H1 (cell line): Measurements from ENCODE around the gene DNASE1L1. TPM values are rescaled to one million over a fixed set of nuclear protein-coding genes. Genes with fewer than 3 reads are reported as not detected.

Experiments used
- CTCF ChIA-PET: fragments of 300-600 bp; sonication (Branson Sonifier 250); formaldehyde crosslinking; loops from one replicate; lab custom pipeline; 2021; ENCODE audit not compliant: partially characterized antibody; lab: Charles Lee
- POLR2A ChIA-PET: fragments of 300-600 bp; sonication (Branson Sonifier 250); formaldehyde crosslinking; loops from one replicate; lab custom pipeline; 2021; ENCODE audit warnings: inconsistent platforms; ENCODE audit not compliant: partially characterized antibody; lab: Charles Lee
- DNase-seq, 2 experiments: peaks; one replicate each; pipeline versions ENCODE4 v3.0.0 to v3.0.0-alpha.2; 2010 to 2022; ENCODE audit warnings: low spot score in 2 of 2, low read depth in 1 of 2, mixed read lengths in 1 of 2
- FAIRE-seq: peaks from 2 replicates; lab custom pipeline; 2011; peaks lifted over from hg19 to GRCh38; lab: Jason Lieb, UNC
- H2AFZ ChIP-seq: 2 replicates; pipeline ENCODE4 v1.8.1; 2012; ENCODE audit warnings: low read length, inconsistent platforms
- H2AK5ac ChIP-seq: 2 replicates; pipeline ENCODE4 v1.6.1; 2013; ENCODE audit warnings: low read depth, low read length
- H2BK120ac ChIP-seq: replicated peaks from 2 replicates; pipeline ENCODE3; 2013; ENCODE audit warnings: low read depth, low read length, inconsistent platforms
- H2BK12ac ChIP-seq: 2 replicates; pipeline ENCODE4 v1.6.1; 2013; ENCODE audit warnings: low read depth, low read length
- H2BK15ac ChIP-seq: 2 replicates; pipeline ENCODE4 v1.6.1; 2013; ENCODE audit warnings: low read length
- H2BK20ac ChIP-seq: 2 replicates; pipeline ENCODE4 v1.6.1; 2013; ENCODE audit warnings: low read length
- H2BK5ac ChIP-seq: 2 replicates; pipeline ENCODE4 v1.6.1; 2013; ENCODE audit warnings: low read depth, low read length
- H3K14ac ChIP-seq: 2 replicates; pipeline ENCODE4 v1.6.1; 2013; ENCODE audit warnings: inconsistent platforms; ENCODE audit not compliant: insufficient read length
- H3K18ac ChIP-seq: 2 replicates; pipeline ENCODE4 v1.6.1; 2013; ENCODE audit warnings: low read length; ENCODE audit errors: extremely low read depth
- H3K23ac ChIP-seq: 2 replicates; pipeline ENCODE4 v1.6.1; 2013; ENCODE audit warnings: inconsistent platforms; ENCODE audit not compliant: insufficient read length
- H3K23me2 ChIP-seq: 2 replicates; pipeline ENCODE4 v1.6.1; 2013; ENCODE audit warnings: low read depth, low read length
- H3K27ac ChIP-seq: 2 replicates; pipeline ENCODE4 v1.6.1; 2011; ENCODE audit warnings: low read depth, low read length, inconsistent platforms
- H3K27me3 ChIP-seq, 4 experiments: replicated peaks in 1 of 4; 1 replicate in 1 of 4; 2 replicates in 3 of 4; pipeline versions ENCODE4 v1.6.1 to v1.8.1; 2011 to 2013; ENCODE audit warnings: low read length in 3 of 4, mild to moderate bottlenecking in 3 of 4, inconsistent platforms in 2 of 4, mixed read lengths in 2 of 4, moderate library complexity in 1 of 4; ENCODE audit not compliant: control insufficient read depth in 3 of 4, insufficient read depth in 3 of 4; ENCODE audit errors: extremely low read depth in 1 of 4
- H3K36me3 ChIP-seq, 4 experiments: 2 replicates each; pipeline versions ENCODE4 v1.6.1 to v1.8.1; 2011 to 2013; ENCODE audit warnings: mild to moderate bottlenecking in 4 of 4, low read length in 3 of 4, moderate library complexity in 2 of 4, control low read depth in 1 of 4, inconsistent platforms in 1 of 4; ENCODE audit not compliant: insufficient read depth in 4 of 4, control insufficient read depth in 2 of 4
- H3K4ac ChIP-seq: replicated peaks from 2 replicates; pipeline ENCODE3; 2013; ENCODE audit warnings: low read length, low read depth, mixed read lengths, inconsistent platforms; ENCODE audit not compliant: insufficient read length
- H3K4me1 ChIP-seq, 4 experiments: replicated peaks in 1 of 4; 1 replicate in 1 of 4; 2 replicates in 3 of 4; pipeline versions ENCODE4 v1.6.1 to v1.8.1; 2011 to 2013; ENCODE audit warnings: low read length in 3 of 4, inconsistent platforms in 2 of 4, mixed read lengths in 1 of 4; ENCODE audit not compliant: insufficient read depth in 4 of 4, control insufficient read depth in 3 of 4
- H3K4me2 ChIP-seq, 2 experiments: 2 replicates each; pipeline versions ENCODE4 v1.6.1 to v1.8.1; 2011 to 2013; ENCODE audit warnings: low read depth in 2 of 2, low read length in 2 of 2, control low read depth in 1 of 2, inconsistent platforms in 1 of 2, mild to moderate bottlenecking in 1 of 2; ENCODE audit not compliant: insufficient read depth in 1 of 2
- H3K4me3 ChIP-seq, 4 experiments: fragments of 200-600, 300-600 bp in 1 of 4; sonication (generic), shearing (Covaris generic), sonication (Bioruptor Twin) in 1 of 4; 2 replicates each; pipeline versions ENCODE4 v1.5.1 to v1.8.1; 2011 to 2016; ENCODE audit warnings: low read length in 4 of 4, low read depth in 3 of 4, control low read depth in 2 of 4, inconsistent platforms in 2 of 4, mild to moderate bottlenecking in 2 of 4, mixed read lengths in 1 of 4, moderate library complexity in 1 of 4; ENCODE audit not compliant: insufficient read depth in 2 of 4; ENCODE audit errors: extremely low read depth in 1 of 4
- H3K56ac ChIP-seq: replicated peaks from 2 replicates; pipeline ENCODE3; 2013; ENCODE audit warnings: low read depth, mild to moderate bottlenecking, mixed read lengths, low read length, inconsistent platforms; ENCODE audit not compliant: insufficient read length
- H3K79me1 ChIP-seq: 2 replicates; pipeline ENCODE4 v1.6.1; 2013; ENCODE audit warnings: low read depth, low read length, control low read depth
- H3K79me2 ChIP-seq, 2 experiments: 2 replicates each; pipeline versions ENCODE4 v1.6.1 to v1.8.1; 2012 to 2013; ENCODE audit warnings: low read length in 2 of 2, mild to moderate bottlenecking in 2 of 2, inconsistent platforms in 1 of 2; ENCODE audit not compliant: insufficient read depth in 2 of 2, control insufficient read depth in 1 of 2
- H3K9ac ChIP-seq, 4 experiments: replicated peaks in 1 of 4; 1 replicate in 1 of 4; 2 replicates in 3 of 4; pipeline versions ENCODE4 v1.6.1 to v1.8.1; 2011 to 2013; ENCODE audit warnings: low read depth in 3 of 4, low read length in 3 of 4, control low read depth in 2 of 4, mild to moderate bottlenecking in 2 of 4, moderate library complexity in 2 of 4, inconsistent platforms in 1 of 4; ENCODE audit errors: extremely low read depth in 1 of 4
- H3K9me3 ChIP-seq, 2 experiments: 2 replicates each; pipeline versions ENCODE4 v1.6.1 to v1.8.1; 2012 to 2013; ENCODE audit warnings: mild to moderate bottlenecking in 2 of 2, moderate library complexity in 2 of 2, control low read depth in 1 of 2, inconsistent platforms in 1 of 2, low read depth in 1 of 2, low read length in 1 of 2, mixed read lengths in 1 of 2; ENCODE audit not compliant: insufficient read depth in 2 of 2
- H4K20me1 ChIP-seq, 2 experiments: replicated peaks in 1 of 2; 2 replicates each; pipeline versions ENCODE3 to v1.8.1; 2011 to 2013; ENCODE audit warnings: inconsistent platforms in 2 of 2, low read length in 2 of 2, mild to moderate bottlenecking in 1 of 2; ENCODE audit not compliant: insufficient read depth in 2 of 2, control insufficient read depth in 1 of 2
- H4K5ac ChIP-seq: 2 replicates; pipeline ENCODE4 v1.6.1; 2013; ENCODE audit warnings: low read length, low read depth, mixed read lengths, inconsistent platforms; ENCODE audit not compliant: insufficient read length
- H4K8ac ChIP-seq: 2 replicates; pipeline ENCODE4 v1.8.0; 2013; ENCODE audit warnings: mild to moderate bottlenecking, moderate library complexity, low read length, inconsistent platforms; ENCODE audit not compliant: insufficient read depth; ENCODE audit errors: extremely low read depth
- H4K91ac ChIP-seq: replicated peaks from 2 replicates; pipeline ENCODE3; 2013; ENCODE audit warnings: low read length, mixed read lengths, inconsistent platforms; ENCODE audit not compliant: insufficient read length
- whole genome bisulfite sequencing, 2 experiments: shearing (Covaris generic) in 1 of 2; methylation state at CpG; one replicate each; pipeline versions ENCODE4 v1.1.6 to v1.1.7; 2013 to 2015; ENCODE audit warnings: low lambda C conversion rate in 2 of 2, mixed read lengths in 2 of 2, inconsistent platforms in 1 of 2, low coverage in 1 of 2, missing lambda C conversion rate in 1 of 2; ENCODE audit not compliant: insufficient replicate concordance in 2 of 2, insufficient coverage in 1 of 2, insufficient read length in 1 of 2; ENCODE audit errors: extremely low coverage in 1 of 2, missing lambda C conversion rate in 1 of 2; 5-methylcytosine and 5-hydroxymethylcytosine counted together
- polyA plus RNA-seq, 7 experiments: library from polyadenylated mRNA; depleted of rRNA in 3 of 7; stranded (reverse) in 5 of 7; unstranded in 2 of 7; fragments of >200 nt in 5 of 7; fragments of 200-250 nt in 2 of 7; gene quantifications; 1 replicate in 5 of 7; 2 replicates in 1 of 7; 4 replicates in 1 of 7; pipeline versions ENCODE4 v1.2.1 to v1.2.3, GENCODE V29; 2011 to 2013; ENCODE audit warnings: missing spikeins in 2 of 7, mixed read lengths in 2 of 7
- total RNA-seq: library from RNA; stranded (reverse); fragmentation: NEBNext Ultra II Directional; extraction: Animal tissue kit (Norgen Biotek cat#: 25700); gene quantifications from 2 replicates; pipeline ENCODE4 v1.2.1, GENCODE V29; 2021

Gene DNASE1L1
- total and polyA plus RNA-seq, 2 of the 8 experiments (the other 6 are each of a cell fraction or from before 2014, with no cell fraction given): 8.7 to 30.0 TPM

DNA sequence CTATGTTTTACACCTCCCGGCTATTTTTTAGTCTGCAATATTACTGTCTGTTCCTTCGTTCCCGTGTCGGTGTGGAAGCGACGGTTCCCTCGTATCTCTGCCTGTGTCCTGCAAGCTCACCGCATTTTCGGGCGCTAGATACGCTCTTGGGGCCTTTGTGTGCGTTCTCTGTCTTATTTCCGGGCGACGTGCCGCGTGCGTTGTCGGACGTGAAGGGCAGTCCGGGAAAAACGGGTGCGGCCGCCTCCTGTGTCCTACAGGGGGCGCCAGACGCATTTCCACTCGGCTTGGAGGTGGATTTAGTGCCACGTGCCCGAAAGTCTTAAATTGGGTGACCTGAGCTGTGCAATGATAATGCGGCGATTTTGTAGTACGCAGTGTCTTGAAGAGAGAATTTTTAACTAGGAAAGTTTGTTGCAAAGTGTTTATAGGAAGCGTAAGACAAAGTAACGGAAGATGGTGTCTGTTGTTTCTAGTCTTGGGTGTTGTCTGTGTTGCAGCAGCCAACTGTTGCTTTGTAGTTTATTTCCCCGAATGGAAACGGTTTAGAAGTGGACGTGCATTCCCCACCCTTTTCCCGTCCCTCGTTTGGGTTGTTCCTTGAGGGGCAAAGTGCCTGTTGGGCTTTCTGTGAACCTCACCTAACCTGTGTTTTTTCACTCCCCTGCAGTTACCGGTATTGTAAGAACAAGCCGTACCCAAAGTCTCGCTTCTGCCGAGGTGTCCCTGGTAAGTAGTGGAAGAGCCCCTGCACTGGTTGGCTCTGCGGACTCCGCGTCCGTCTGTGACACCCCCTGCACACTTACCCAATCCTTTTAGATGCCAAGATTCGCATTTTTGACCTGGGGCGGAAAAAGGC is 10.2 kb downstream of the DNASE1L1 start:
- Histone ChIP-seq H2AK5ac (no peak overlapping the region), H3K79me2 (peaks cover 0 to 15% of the 10 kb centered on the region in 2 experiments; a peak in 2 of 4 replicates), H3K4me1 (peaks cover 0 to 6% (median 0%) of the 10 kb centered on the region in 4 experiments; a peak in 2 of 7 replicates), H3K79me1 (no peaks in the 10 kb centered on the region), H3K23me2 (peaks cover 6% of the 10 kb centered on the region; the same call in 1 of the 2 replicates), H3K4ac (peak overlapping the region; percentile 95), H4K91ac (peak overlapping the region; percentile 25), H3K56ac (peak overlapping the region; percentile 83), H3K18ac (peak overlapping the region; percentile 93), H3K27me3 (no peaks in the 10 kb centered on the region), H3K9me3 (no peaks in the 10 kb centered on the region), H4K8ac (peak overlapping the region; percentile 90; the same call in 1 of the 2 replicates), H2BK120ac (no peak overlapping the region), H4K5ac (peak overlapping the region; percentile 53), H2BK5ac (peak overlapping the region; percentile 85), H2BK20ac (no peak overlapping the region), H3K14ac (no peak overlapping the region), H4K20me1 (peaks cover 3 to 4% of the 10 kb centered on the region in 2 experiments), H3K27ac (peak overlapping the region; percentile 95), H3K23ac (no peak overlapping the region), H3K4me2 (peak overlapping the region; percentile 72 to 85), H3K4me3 (peak overlapping the region; percentile 82 to 99 (median 96)), H2AFZ (no peak overlapping the region), H2BK15ac (no peak overlapping the region), H3K9ac (peak overlapping the region; percentile 62 to 99 (median 95)), H2BK12ac (no peak overlapping the region; the same call in 1 of the 2 replicates), H3K36me3 (peaks cover 13 to 25% (median 19%) of the 10 kb centered on the region in 4 experiments)
- FAIRE-seq (no peak), DNase-seq (peak in 1 of 2 experiments; percentile 64)
- 11% methylated on average over 45 of the region's 49 CpGs; no CpG with 5 or more reads in 1 of the 2 experiments for WGBS, 2 experiments
- CTCF ChIA-PET: interaction anchor here (0.8 to 4.9 kb wide), 8 partner anchors 10 to 452 kb away, joined by 3 to 20 read pairs (median 4); partner anchors contain the start of genes DNASE1L1 and FLNA
- POLR2A ChIA-PET: interaction anchor here (0.8 to 8.4 kb wide), 37 partner anchors 11 to 137 kb away, joined by 3 to 124 read pairs (median 5); partner anchors contain the start of genes ATP6AP1, DNASE1L1, EMD and FAM3A
